SU-DHL-6 (cell line): ENCODE data around the gene SLC25A25.
"Not testable (repeated sequence)": the region's sequence is repeated elsewhere in the genome, so short reads cannot be mapped to it uniquely, and the experiment has no call there.

Source experiments
- H2AFZ ChIP-seq: fragments of 200-600 bp; sonication (generic); 2 replicates; pipeline ENCODE4 v1.6.1; 2014; ENCODE audit warnings: low read depth, mild to moderate bottlenecking, moderate library complexity, mixed read lengths, antibody characterized with exemption, low read length; ENCODE audit not compliant: severe bottlenecking
- H3F3A ChIP-seq: fragments of 200-600 bp; shearing (Covaris generic); 2 replicates; pipeline ENCODE4 v1.6.0; 2016; ENCODE audit warnings: antibody characterized with exemption, mild to moderate bottlenecking; ENCODE audit not compliant: insufficient read depth
- H3K27ac ChIP-seq: fragments of 200-600 bp; sonication (generic); 2 replicates; pipeline ENCODE4 v1.5.1; 2016; ENCODE audit warnings: low read depth, mild to moderate bottlenecking, low read length, moderate library complexity, mixed read lengths
- H3K27me3 ChIP-seq: fragments of 200-600 bp; sonication (generic), shearing (Covaris generic); 2 replicates; pipeline ENCODE4 v1.6.0; 2014; ENCODE audit warnings: mild to moderate bottlenecking, low read length
- H3K36me3 ChIP-seq: fragments of 200-600 bp; sonication (generic); 2 replicates; pipeline ENCODE4 v1.6.1; 2014; ENCODE audit warnings: mild to moderate bottlenecking, low read length, mixed read lengths
- H3K4me2 ChIP-seq: fragments of 300-600, 200-600 bp; shearing (Covaris generic), sonication (generic); 2 replicates; pipeline ENCODE4 v1.6.0; 2014; ENCODE audit warnings: low read length, low read depth, mild to moderate bottlenecking; ENCODE audit not compliant: poor library complexity, severe bottlenecking
- H3K4me3 ChIP-seq: fragments of 200-600 bp; sonication (generic); 2 replicates; pipeline ENCODE4 v1.5.1; 2014; ENCODE audit warnings: antibody characterized with exemption, low read length, mild to moderate bottlenecking, mixed read lengths; ENCODE audit not compliant: insufficient read depth, poor library complexity, severe bottlenecking
- H3K79me2 ChIP-seq: fragments of 200-600 bp; sonication (generic); 2 replicates; pipeline ENCODE4 v1.6.1; 2014; ENCODE audit warnings: mild to moderate bottlenecking, low read length, moderate library complexity; ENCODE audit not compliant: insufficient read depth
- H3K9ac ChIP-seq: fragments of 200-600 bp; sonication (generic); 2 replicates; pipeline ENCODE4 v1.7.0; 2014; ENCODE audit warnings: mild to moderate bottlenecking, low read length
- H3K9me2 ChIP-seq: fragments of 200-600 bp; sonication (generic); replicated peaks from 2 replicates; pipeline ENCODE4 v1.6.1; 2014; ENCODE audit warnings: low read length; ENCODE audit not compliant: insufficient read depth
- H3K9me3 ChIP-seq: fragments of 200-600 bp; sonication (generic); 2 replicates; pipeline ENCODE4 v1.6.1; 2014; ENCODE audit warnings: low read length, mixed read lengths; ENCODE audit not compliant: insufficient read depth
- H4K20me1 ChIP-seq: fragments of 200-600 bp; sonication (generic); 2 replicates; pipeline ENCODE4 v1.6.1; 2014; ENCODE audit warnings: low read depth, mild to moderate bottlenecking, antibody characterized with exemption, low read length, moderate library complexity, mixed read lengths
- CTCF ChIP-seq: fragments of 200-600 bp; sonication (generic); IDR thresholded peaks from one replicate; pipeline ENCODE4 v1.5.1; 2017; ENCODE audit warnings: antibody characterized with exemption, mild to moderate bottlenecking, low read length, moderate library complexity; ENCODE audit not compliant: insufficient read depth, poor library complexity, severe bottlenecking
- EZH2phosphoT487 ChIP-seq: fragments of 200-600 bp; sonication (generic), shearing (Covaris generic); conservative IDR thresholded peaks from 2 replicates; pipeline ENCODE4 v1.6.1; 2018; ENCODE audit warnings: mild to moderate bottlenecking, antibody characterized with exemption, low read length, moderate library complexity, mixed read lengths

The SLC25A25 gene

GRCh38 chr9:128107468-128108268 lies 39.6 kb downstream of the SLC25A25 start:
- Histone ChIP-seq H3K9me3 (no peaks in the 10 kb centered on the region), H3K36me3 (no peaks in the 10 kb centered on the region), H4K20me1 (no peaks in the 10 kb centered on the region), H3K4me2 (no peak overlapping the region), H3K79me2 (no peaks in the 10 kb centered on the region), H2AFZ (no peak overlapping the region), H3K27me3 (no peaks in the 10 kb centered on the region), H3K4me3 (no peak overlapping the region), H3K27ac (no peak overlapping the region), H3K9me2 (no peaks in the 10 kb centered on the region), H3F3A (0 out of 2 replicates have a peak, but pooled peaks cover 11% of the 10 kb centered on the region), H3K9ac (no peak overlapping the region)
- TF ChIP-seq CTCF (no peak), EZH2phosphoT487 (no peak)

- H3K9me2 ChIP-seq: no peaks in the 10 kb centered on the region
- H3K27me3 ChIP-seq: no peaks in the 10 kb centered on the region
- H3F3A ChIP-seq: 0 out of 2 replicates have a peak, but pooled peaks cover 11% of the 10 kb centered on the region
- H3K27ac ChIP-seq: no peak overlapping the region
- H3K79me2 ChIP-seq: no peaks in the 10 kb centered on the region
- no peak overlapping the region for H3K4me2 ChIP-seq
- no peaks in the 10 kb centered on the region for H3K9me3 ChIP-seq
- H2AFZ ChIP-seq: no peak overlapping the region
- H3K4me3 ChIP-seq: no peak overlapping the region
- H3K36me3 ChIP-seq: no peaks in the 10 kb centered on the region
- no peaks in the 10 kb centered on the region for H4K20me1 ChIP-seq
- H3K9ac ChIP-seq: no peak overlapping the region
- TF ChIP-seq EZH2phosphoT487 (no peak), CTCF (no peak)
Observed at GRCh38 chr9:128108269-128109049, 40.4 kb downstream of the SLC25A25 start.

- no peaks in the 10 kb centered on the region for H3K36me3 ChIP-seq
- TF ChIP-seq CTCF (no peak), EZH2phosphoT487 (no peak)
Observed at GRCh38 chr9:128109050-128109709, 41.1 kb downstream of the SLC25A25 start.

GRCh38 chr9:128111726-128112125 lies 43.7 kb downstream of the SLC25A25 start:
- H3K27me3 ChIP-seq, H3K4me3 ChIP-seq, H2AFZ ChIP-seq, H3K9me3 ChIP-seq, H3K27ac ChIP-seq, H3K36me3 ChIP-seq, H3K79me2 ChIP-seq, H3K4me2 ChIP-seq, H3K9me2 ChIP-seq, H4K20me1 ChIP-seq, H3K9ac ChIP-seq: not testable (repeated sequence)
- H3F3A ChIP-seq: 0 out of 2 replicates have a peak, but pooled peaks cover 11% of the 10 kb centered on the region

More at GRCh38 chr9:128109050-128109709, 41.1 kb downstream of the SLC25A25 start:
- Histone ChIP-seq H3K9me2 (no peaks in the 10 kb centered on the region), H3K79me2 (no peaks in the 10 kb centered on the region), H3K27ac (no peak overlapping the region), H4K20me1 (no peaks in the 10 kb centered on the region), H3K4me2 (no peak overlapping the region), H3F3A (0 out of 2 replicates have a peak, but pooled peaks cover 11% of the 10 kb centered on the region), H3K27me3 (no peaks in the 10 kb centered on the region), H2AFZ (no peak overlapping the region), H3K9ac (no peak overlapping the region), H3K4me3 (no peak overlapping the region), H3K9me3 (no peaks in the 10 kb centered on the region)
